Measurements from ENCODE around the gene GRWD1. TPM values are rescaled to one million over a fixed set of nuclear protein-coding genes. Genes with fewer than 3 reads are reported as not detected.

GRWD1 gene
- total RNA-seq, 1 donor from 2014 or later: 31.9 TPM

GRCh38 chr19:48469289-48469881 is 23.6 kb downstream of the GRWD1 start, which contains the start of gene CYTH2:
Gene CYTH2, plus strand, starts transcription at chr19:48469369. Its CDS starts 139 bp downstream, at chr19:48469508.
- peak; percentile 56 for DNase-seq (ENCODE audit: low read depth)
- TF ChIP-seq CTCF (IDR thresholded peaks at IDR 0.05; ENCODE audit: insufficient read depth, low read length, severe bottlenecking): no peak
- no peak for FAIRE-seq
- Histone ChIP-seq H3K27me3 (ENCODE audit: control insufficient read depth, insufficient read depth, low read length) (no peaks in the 10 kb centered on the region), H3K36me3 (ENCODE audit: control insufficient read depth, insufficient read depth, low read length) (peaks cover 28% of the 10 kb centered on the region), H3K4me3 (ENCODE audit: low read depth, low read length) (peak within 1 kb of the TSS; percentile 81)

GRCh38 chr19:48469934-48470680 is 24.3 kb downstream of the GRWD1 start:
- FAIRE-seq (no peak), DNase-seq (ENCODE audit: low read depth) (no peak)
- Histone ChIP-seq H3K4me3 (ENCODE audit: low read depth, low read length) (peak overlapping the region; percentile 81), H3K36me3 (ENCODE audit: control insufficient read depth, insufficient read depth, low read length) (peaks cover 35% of the 10 kb centered on the region), H3K27me3 (ENCODE audit: control insufficient read depth, insufficient read depth, low read length) (no peaks in the 10 kb centered on the region)
- no peak for TF ChIP-seq CTCF (IDR thresholded peaks at IDR 0.05; ENCODE audit: insufficient read depth, low read length, severe bottlenecking)

GRCh38 chr19:48470856-48471255 is 25.1 kb downstream of the GRWD1 start:
- TF ChIP-seq CTCF (IDR thresholded peaks at IDR 0.05; ENCODE audit: insufficient read depth, low read length, severe bottlenecking): no peak
- H3K4me3 ChIP-seq (ENCODE audit: low read depth, low read length): no peak overlapping the region
- peaks cover 42% of the 10 kb centered on the region for H3K36me3 ChIP-seq (ENCODE audit: control insufficient read depth, insufficient read depth, low read length)
- FAIRE-seq: no peak
- H3K27me3 ChIP-seq (ENCODE audit: control insufficient read depth, insufficient read depth, low read length): no peaks in the 10 kb centered on the region
- DNase-seq (ENCODE audit: low read depth): no peak

- Histone ChIP-seq H3K36me3 (ENCODE audit: control insufficient read depth, insufficient read depth, low read length) (peaks cover 46% of the 10 kb centered on the region), H3K27me3 (ENCODE audit: control insufficient read depth, insufficient read depth, low read length) (no peaks in the 10 kb centered on the region), H3K4me3 (ENCODE audit: low read depth, low read length) (no peak overlapping the region)
- DNase-seq (ENCODE audit: low read depth) (no peak), FAIRE-seq (no peak)
- no peak for TF ChIP-seq CTCF (IDR thresholded peaks at IDR 0.05; ENCODE audit: insufficient read depth, low read length, severe bottlenecking)
These were observed 26.1 kb downstream of the GRWD1 start for GRCh38 chr19:48471836-48472235.

GRCh38 chr19:48473161-48473966 is 27.6 kb downstream of the GRWD1 start:
- Histone ChIP-seq H3K36me3 (ENCODE audit: control insufficient read depth, insufficient read depth, low read length) (peaks cover 52% of the 10 kb centered on the region), H3K27me3 (ENCODE audit: control insufficient read depth, insufficient read depth, low read length) (no peaks in the 10 kb centered on the region), H3K4me3 (ENCODE audit: low read depth, low read length) (no peak overlapping the region)
- TF ChIP-seq CTCF (IDR thresholded peaks at IDR 0.05; ENCODE audit: insufficient read depth, low read length, severe bottlenecking): no peak
- FAIRE-seq: no peak
- DNase-seq (ENCODE audit: low read depth): no peak
